GM19193 (cell line): Measurements from ENCODE around the gene ZNF547.

Experiments
- POLR2A ChIP-seq: IDR thresholded peaks from 4 replicates; pipeline ENCODE4 v1.6.1; 2011; ENCODE audit not compliant: insufficient read depth, insufficient read length; ENCODE audit errors: extremely low read depth

Gene ZNF547

GRCh38 chr19:57362997-57363687 lies at the start of gene ZNF547, which contains the start of gene TRAPPC2B:
Gene ZNF547, plus strand, starts transcription at chr19:57363551. Its CDS starts 5,005 bp downstream, at chr19:57368556.
Gene TRAPPC2B, plus strand, starts transcription at chr19:57363551. Its CDS starts 1,283 bp downstream, at chr19:57364834.
- TF ChIP-seq POLR2A = peak; percentile 76

GRCh38 chr19:57314146-57314545 lies 49.2 kb upstream of the ZNF547 start:
- TF ChIP-seq POLR2A = no peak

- TF ChIP-seq POLR2A = no peak
Measured at GRCh38 chr19:57317503-57317902, 45.8 kb upstream of the ZNF547 start.

- TF ChIP-seq POLR2A = no peak
Measured at GRCh38 chr19:57319869-57320179, 43.5 kb upstream of the ZNF547 start.

- TF ChIP-seq POLR2A = peak; percentile 83
Measured at GRCh38 chr19:57320180-57321084, 42.9 kb upstream of the ZNF547 start, which contains the start of gene ZNF543. Gene ZNF543, plus strand, starts transcription at chr19:57320472. Its CDS starts 382 bp downstream, at chr19:57320854.

GRCh38 chr19:57321116-57321515 lies 42.2 kb upstream of the ZNF547 start:
- no peak for TF ChIP-seq POLR2A

GRCh38 chr19:57321751-57322150 lies 41.6 kb upstream of the ZNF547 start:
- TF ChIP-seq POLR2A = no peak

- no peak for TF ChIP-seq POLR2A
Measured at GRCh38 chr19:57324992-57325391, 38.4 kb upstream of the ZNF547 start.

- TF ChIP-seq POLR2A = no peak
Measured at GRCh38 chr19:57327993-57328392, 35.4 kb upstream of the ZNF547 start.

- no peak for TF ChIP-seq POLR2A
Measured at GRCh38 chr19:57334191-57334590, 29.2 kb upstream of the ZNF547 start.

- no peak for TF ChIP-seq POLR2A
Measured at GRCh38 chr19:57338877-57339276, 24.5 kb upstream of the ZNF547 start.

- TF ChIP-seq POLR2A = no peak
Measured at GRCh38 chr19:57342582-57342981, 20.8 kb upstream of the ZNF547 start.

GRCh38 chr19:57348136-57348535 lies 15.2 kb upstream of the ZNF547 start:
- TF ChIP-seq POLR2A = no peak

- TF ChIP-seq POLR2A = peak; percentile 68
Measured at GRCh38 chr19:57350877-57351805, 12.2 kb upstream of the ZNF547 start, which contains the start of gene ZNF304. Gene ZNF304, plus strand, starts transcription at chr19:57351271. Its CDS starts 394 bp downstream, at chr19:57351665.

- TF ChIP-seq POLR2A = no peak
Measured at GRCh38 chr19:57351867-57352266, 11.5 kb upstream of the ZNF547 start.

GRCh38 chr19:57355916-57356315 lies 7.4 kb upstream of the ZNF547 start:
- no peak for TF ChIP-seq POLR2A

- TF ChIP-seq POLR2A = no peak
Measured at GRCh38 chr19:57357406-57357805, 5.9 kb upstream of the ZNF547 start.
